ENCODE measurements around the gene EYS. TPM values are rescaled to one million over a fixed set of nuclear protein-coding genes. Genes with fewer than 3 reads are reported as not detected.

The EYS gene
- total RNA-seq, 1 donor from 2014 or later = 0.69 TPM

- DNase-seq = no peak
Observed at GRCh38 chr6:63706630-63707029, 2000.4 kb downstream of the EYS start.

GRCh38 chr6:63705707-63706106 is 2001.3 kb downstream of the EYS start:
- no peak for DNase-seq

- DNase-seq = no peak
Observed at GRCh38 chr6:63690221-63690620, 2016.8 kb downstream of the EYS start.

GRCh38 chr6:63689421-63689820 is 2017.6 kb downstream of the EYS start:
- no peak for DNase-seq

DNA sequence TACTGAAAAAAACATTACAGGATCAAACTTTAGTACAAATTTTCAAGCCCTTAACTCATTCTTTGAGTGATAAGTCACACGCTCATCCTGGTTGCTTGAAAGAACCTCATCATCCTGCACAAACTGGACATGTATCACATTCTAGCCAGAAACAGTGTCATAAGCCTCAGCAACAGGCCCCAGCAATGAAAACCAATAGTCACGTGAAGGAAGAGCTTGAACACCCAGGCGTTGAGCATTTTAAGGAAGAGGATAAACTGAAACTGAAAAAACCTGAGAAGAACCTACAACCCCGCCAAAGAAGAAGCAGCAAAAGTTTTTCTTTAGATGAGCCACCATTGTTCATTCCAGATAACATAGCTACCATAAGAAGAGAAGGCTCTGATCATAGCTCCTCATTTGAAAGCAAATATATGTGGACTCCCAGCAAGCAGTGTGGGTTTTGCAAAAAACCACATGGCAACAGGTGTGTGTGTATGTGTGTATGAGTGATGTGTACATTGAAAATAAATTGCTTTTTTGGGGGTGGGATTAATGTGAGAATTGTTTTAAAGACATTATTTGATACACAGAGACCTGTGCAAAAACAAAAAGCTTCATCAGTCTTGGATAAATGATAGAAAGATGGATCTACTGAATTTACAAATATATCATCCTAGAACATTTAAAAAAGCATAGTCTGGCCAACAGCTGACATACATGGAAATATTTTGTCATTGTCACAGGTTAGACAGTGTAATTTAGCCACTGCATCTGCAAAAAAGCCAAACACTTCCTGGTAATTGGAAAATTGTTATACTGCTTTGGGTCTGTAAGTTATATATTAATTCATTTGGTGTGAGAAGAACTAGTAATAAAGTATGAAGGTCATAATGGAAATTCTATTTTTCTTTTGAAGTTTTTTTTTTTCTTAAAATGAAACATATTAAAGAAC is 2021.3 kb downstream of the EYS start:
- DNase-seq = no peak

GRCh38 chr6:63683071-63683603 is 2023.9 kb downstream of the EYS start:
- no peak for DNase-seq

DNA sequence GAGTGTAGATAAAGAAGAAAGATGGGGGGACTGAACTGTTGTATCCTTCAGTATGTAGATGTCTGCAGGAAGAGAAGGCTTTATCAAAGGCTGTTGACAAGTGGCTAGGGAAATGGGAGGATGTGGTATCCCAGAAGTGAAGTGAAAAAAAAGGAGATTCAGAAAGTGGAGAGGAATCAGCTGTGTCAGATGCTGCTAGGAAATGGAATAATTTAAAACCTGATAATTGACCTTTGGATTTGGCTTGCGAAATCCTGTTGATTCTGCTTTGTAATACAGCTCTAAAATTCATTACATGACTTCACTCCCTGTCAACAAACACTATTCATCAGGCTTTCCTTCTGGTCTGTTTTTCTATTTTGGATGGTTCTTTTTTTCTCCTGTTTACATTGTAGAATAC is 2029.7 kb downstream of the EYS start:
- DNase-seq = no peak

DNA sequence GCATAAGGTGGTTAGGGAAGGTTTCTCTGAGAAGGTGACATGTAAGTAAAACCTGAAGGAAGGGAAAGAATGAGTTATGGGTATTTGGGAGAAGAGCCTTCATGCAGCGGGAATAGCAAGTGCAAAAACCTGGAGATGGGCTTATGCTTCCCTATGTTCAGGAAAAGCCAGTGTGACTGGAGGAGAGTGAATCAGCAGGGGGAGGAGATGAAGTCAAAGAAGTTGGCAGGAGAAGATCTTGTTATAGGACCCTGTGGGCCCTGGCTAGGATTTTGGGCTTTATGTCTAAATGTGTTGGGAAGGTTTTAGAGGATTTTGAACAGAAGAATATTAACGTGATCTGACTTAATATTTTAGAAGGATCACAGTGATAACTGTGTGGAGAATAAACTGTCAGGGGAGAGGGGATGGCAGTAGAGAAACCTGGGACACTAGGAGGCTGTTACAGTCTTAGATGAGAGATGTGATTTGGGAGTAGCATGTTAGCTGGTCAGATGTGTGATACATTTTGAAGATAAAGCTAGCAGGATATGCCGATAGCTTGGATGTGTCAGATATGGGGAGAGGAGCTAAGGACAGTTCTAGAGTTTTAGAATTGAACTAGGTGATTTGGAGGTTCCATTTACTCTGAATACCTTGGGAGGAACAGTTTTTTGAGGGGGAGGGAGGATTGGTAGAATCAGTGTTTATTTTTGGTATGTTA is 2030.5 kb downstream of the EYS start:
- no peak for DNase-seq

GRCh38 chr6:63675138-63675537 is 2031.9 kb downstream of the EYS start:
- DNase-seq = no peak

DNA sequence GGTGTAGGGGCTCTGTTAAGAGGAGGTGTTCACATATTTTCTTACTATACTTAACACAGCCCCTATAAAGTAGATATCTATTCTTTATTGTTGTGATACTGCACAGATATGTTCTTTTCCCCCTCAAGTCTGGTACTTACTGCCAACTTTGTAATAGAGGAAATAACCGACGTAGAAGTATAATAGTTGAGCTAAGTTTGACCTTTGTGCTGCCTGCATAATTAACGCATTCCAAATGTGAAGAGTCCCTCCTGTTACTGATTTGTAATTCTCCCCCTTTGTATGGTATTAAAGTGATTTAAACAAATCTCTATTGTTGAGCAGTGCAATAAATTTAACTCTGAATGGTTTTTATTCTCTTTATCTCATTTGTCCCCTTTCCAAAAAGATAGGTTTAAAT is 2032.4 kb downstream of the EYS start:
- no peak for DNase-seq

GRCh38 chr6:63673692-63674091 is 2033.3 kb downstream of the EYS start:
- no peak for DNase-seq

- DNase-seq = no peak
Observed at GRCh38 chr6:63672582-63673129, 2034.4 kb downstream of the EYS start.

DNA sequence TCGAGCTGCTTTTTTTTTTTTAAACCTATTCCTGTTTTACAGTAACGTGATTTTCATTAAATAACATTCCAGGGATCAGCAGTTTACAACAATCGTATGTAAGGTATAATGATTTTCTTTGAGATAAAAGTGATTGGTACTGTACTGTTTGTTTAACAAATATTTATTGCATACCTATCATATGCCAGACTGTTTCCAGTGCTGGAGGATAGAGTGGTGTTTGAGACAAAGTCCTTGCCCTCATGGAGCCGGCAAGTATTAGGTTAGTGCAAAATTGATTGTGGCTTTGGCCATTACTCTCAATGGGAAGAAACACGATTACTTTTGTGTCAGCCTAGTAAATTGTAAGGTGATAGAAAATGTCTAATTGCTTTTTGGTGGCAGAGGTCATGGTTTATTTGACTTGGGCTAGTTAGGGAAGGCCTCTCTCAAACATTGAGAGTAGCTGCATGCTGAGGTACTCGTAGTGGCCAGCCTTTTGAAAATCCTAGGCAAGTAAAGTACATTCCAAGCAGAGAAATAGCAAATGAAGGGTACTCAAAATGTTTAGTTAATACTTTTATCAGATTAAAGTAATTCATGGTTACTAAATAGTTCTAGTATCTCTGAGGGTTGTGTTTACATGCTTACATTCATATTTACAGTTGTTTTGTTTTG is 2035.8 kb downstream of the EYS start:
- DNase-seq = no peak
